HG02571 (cell line): ENCODE data around the gene LRRK1.
"Not testable (repeated sequence)": the region's sequence is repeated elsewhere in the genome, so short reads cannot be mapped to it uniquely, and the experiment has no call there.

Source experiments
- ATAC-seq: cut with Tn5 transposase; IDR thresholded peaks from one replicate; pipeline ENCODE4 v1.9.1; 2021; ENCODE audit warnings: mild to moderate bottlenecking, moderate library complexity; ENCODE audit not compliant: unreplicated experiment

Gene LRRK1

DNA sequence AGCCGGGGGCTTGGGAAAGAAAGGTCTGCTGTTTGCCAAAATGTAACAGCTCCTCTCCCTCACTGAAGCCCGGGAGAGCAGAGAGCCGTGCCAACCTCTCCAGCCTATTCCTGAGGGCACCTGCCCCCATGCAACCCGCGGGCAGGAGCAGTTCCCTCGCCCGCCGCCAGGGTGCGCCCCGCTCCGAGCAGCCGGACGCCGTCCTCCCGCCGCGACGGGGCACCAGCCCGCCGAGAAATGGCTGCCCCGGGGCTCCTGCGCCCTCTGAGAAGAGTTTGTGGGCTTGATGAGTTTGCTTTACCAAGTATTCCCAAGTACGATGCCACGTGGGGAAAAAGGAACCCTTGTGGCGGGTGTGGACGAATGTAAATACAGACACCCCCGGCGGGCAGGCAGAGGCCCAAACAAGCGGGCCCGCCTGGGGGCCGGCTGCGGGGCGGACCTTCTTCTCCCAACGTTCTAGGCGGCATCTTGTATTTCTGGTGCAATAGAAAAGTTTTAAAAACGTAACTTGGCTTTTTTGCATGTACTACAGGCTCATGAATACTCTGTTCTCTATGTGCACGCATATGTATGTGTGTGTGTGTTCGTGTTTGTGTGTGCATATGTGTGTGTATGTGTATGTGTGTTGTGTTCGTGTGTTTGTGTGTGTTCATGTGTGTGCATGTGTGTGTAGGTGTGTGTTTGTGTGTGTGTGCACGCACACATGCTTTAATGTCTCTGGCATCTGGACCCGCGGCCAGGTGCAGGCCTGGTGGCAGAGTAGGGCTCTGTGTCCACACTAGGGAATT, 169.8 kb downstream of the LRRK1 start:
- ATAC-seq, result no peak

DNA sequence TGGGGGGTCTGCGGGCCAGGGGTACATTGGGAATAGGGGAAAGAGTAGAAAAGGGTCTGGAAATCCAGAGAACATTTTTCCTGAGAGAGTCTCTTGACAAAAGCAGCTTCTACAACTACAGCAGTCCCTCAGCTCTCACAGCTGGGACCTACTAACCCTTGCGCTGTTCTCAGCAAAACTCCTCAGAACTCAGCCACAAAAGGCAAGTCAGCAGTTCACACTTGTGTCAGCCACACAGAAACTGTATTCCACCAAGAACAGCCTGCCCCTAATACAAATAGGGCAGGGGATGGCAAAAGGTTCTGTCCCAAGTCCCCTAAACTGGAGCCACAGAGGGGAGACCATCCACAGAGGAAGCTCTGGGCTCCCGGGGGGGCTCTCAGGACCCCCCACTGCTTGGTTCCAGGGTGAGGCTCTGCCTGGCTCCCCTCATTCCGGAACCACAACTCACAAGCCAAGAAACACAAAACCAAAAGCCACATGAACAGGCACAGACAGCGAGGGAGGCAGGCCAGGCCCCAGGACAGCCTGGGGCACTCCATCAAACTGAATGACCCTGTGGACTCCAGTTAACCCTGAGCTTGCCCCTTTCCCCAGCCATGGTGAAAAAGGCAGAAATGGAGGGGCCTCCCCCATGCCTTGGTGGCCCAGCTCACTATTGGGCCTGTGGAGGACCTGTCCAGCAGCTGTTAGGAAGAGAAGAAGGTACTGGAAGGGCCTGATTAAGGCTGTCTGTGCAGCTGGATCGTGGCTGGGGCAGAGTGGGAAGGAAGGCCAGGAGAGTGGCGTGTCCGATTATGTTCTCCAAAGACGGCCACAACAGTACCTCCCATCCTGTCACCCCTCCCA, 170.6 kb downstream of the LRRK1 start:
- ATAC-seq, result no peak

DNA sequence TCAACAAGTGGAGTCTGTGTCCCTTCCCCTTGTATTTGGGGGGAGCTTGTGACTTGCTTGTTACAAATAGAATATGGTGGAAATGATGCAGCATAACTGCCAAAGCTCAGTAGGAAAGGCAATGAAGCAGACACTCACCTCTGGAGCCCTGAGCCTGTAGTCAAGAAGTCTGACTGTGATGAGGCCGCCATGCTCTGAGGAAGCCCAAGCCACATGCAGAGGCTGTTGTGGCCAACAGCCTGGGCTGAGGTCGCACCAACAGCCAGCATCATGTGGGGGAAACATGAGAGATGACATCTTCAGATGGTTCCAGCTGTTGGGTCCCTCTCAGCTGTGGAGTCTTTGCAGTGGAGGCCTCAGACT, 171.3 kb downstream of the LRRK1 start:
- no peak for ATAC-seq

DNA sequence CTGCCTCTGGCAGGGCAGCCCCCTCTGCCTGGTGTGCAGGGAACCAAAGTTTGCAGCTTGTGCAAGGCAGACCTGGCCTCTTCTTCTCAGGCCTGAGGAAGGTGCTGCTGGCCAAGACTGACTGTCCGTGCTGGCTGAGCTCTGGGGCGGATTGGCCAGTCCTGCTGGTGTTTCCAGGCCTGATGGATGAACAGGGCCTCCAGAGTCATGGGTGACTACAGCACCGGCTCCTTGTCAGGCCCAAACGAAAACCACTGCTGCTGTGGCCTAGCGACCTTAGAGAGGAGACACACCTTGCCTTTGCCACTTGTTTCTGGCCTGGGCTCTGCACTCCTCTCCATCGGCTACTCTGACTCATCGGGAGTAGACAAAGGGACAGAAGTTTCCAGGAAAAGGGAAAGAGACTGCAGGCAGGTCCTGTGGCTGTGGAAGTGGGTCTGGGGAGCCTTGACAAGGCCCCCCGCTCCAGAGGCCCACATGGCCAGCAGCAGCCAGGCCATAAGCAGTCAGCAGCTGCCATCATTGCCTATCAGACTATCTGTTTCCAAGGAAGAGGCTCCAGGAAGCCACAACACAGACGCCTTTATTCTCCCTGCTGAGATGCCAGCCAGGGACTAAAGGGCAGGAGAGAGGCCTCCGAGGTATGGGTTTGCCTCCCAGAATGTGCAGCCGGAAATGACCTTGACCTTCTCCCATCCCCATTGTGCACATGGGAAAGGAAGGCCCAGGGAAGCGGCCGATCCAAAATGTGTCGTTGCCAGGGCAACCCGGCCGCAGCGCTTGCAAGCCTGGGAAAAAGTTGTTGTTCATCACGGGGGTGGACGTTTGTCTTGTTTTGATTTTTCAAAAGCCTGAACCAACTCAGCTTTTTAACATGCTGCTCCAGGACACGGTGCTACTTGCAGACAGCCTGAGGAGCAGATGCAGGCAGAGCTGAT, 172.2 kb downstream of the LRRK1 start:
- ATAC-seq, result no peak

DNA sequence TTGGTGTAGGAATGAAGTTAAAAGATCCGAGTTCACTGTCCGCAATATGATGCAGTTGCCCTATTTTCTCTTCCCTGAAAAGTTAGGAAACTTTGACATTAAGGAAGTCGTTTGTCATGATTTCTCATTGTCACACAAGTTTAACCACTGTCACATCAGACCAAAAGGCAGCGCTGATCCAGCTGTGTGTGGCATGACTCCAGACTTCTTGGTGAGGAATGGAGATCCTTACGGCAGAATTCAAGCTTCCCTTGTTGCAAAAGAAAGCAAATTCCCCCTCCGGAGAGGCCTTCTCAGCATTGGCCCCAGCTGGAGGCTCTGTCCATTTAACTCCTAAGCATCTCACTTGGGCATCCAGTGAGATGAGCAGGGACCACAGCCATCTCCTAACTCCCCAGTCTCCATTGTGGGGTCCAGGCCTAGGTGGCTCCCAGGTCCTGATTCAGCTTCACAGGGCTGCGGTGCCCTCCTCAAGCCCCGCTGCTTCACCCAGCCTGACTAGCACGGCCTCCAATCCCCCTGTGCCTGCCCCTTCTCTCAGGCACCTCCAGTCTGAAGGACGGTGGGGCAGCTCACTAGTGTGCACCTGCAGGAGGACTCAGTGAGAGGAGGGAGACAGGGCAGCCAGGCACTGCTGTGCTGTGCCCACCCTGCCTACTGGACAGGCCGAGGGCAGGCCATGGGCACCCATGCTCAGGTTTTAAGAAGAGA, 173.2 kb downstream of the LRRK1 start:
- no peak for ATAC-seq

DNA sequence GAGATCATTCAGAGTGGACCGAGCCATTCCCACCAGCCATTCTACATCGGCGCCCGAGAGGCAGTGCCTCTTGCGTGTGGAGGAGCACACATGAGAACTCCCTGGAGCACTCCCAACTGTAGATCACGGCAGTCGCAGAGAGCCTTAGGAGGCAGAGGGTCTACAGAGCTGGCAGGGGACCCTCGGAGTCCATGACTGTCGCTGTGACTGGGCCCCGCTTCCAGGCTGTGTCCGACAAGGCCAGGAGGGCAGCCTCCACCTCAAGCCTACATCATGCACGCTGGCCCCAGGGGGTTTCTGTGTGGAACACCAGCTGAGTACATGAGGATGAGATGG, 173.7 kb downstream of the LRRK1 start:
- ATAC-seq, result no peak

DNA sequence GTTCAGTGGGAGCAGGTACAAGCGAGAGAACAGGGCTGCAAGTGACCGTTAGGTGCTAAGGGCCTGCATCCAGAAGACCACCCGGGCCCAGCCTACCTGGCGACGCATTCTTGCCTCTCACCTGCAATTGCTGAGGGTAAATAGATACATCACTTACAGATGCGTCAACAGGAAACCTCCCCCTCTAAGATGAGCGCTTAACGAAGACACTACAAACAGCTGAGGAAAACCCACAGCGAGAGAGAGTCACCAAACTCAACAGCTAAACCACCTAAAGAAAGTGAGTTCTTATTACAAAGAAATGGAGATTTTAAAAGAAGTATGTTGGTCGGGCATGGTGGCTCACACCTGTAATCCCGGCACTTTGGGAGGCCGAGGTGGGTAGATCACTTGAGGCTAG, 174.8 kb downstream of the LRRK1 start:
- ATAC-seq, result no peak

DNA sequence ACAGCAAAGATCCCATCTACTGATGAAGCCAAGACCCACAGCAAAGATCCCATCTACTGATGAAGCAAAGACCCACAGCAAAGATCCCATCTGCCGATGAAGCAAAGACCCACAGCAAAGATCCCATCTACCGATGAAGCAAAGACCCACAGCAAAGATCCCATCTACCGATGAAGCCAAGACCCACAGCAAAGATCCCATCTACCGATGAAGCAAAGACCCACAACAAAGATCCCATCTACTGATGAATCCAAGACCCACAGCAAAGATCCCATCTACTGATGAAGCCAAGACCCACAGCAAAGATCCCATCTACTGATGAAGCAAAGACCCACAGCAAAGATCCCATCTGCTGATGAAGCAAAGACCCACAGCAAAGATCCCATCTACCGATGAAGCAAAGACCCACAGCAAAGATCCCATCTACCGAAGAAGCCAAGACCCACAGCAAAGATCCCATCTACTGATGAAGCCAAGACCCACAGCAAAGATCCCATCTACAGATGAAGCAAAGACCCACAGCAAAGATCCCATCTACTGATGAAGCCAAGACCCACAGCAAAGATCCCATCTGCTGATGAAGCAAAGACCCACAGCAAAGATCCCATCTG, 176.7 kb downstream of the LRRK1 start:
- ATAC-seq, result not testable (repeated sequence)

DNA sequence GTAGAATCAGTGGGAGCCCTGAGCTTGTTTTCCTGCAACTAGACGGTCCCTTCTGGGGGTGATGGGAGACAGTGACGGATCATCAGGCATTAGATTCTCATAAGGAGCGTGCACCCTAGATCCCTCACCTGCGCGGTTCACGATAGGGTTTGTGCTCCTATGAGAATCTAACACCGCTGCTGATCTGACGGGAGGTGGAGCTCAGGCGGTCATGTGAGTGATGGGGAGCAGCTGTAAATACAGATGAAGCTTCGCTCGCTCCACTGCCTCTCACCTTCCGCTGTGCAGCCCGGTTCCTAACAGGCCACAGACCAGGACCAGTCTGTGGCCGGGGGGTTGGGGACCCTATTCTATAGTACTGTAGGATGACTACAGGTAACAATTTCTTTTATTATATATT, 178.0 kb downstream of the LRRK1 start:
- ATAC-seq, result no peak

DNA sequence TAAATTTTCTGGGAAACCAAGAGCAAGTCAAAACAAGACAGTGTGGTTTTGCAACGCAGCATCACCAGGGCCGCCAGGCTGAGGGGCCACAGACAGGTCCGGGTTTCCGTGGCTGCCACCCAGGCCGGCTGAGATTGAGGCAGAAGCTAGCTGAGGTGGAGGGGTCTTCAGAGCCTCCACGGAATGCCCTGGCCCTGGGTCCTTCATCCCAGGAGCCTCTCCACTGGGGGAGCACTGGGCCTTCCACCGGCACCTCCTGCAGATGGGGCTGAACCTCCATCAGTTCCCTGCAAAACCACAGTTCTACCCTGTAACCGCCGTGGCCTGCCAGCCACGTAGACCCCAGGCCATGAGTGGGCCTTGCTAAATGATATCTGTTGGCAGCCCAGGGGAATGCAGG, 180.0 kb downstream of the LRRK1 start:
- no peak for ATAC-seq

DNA sequence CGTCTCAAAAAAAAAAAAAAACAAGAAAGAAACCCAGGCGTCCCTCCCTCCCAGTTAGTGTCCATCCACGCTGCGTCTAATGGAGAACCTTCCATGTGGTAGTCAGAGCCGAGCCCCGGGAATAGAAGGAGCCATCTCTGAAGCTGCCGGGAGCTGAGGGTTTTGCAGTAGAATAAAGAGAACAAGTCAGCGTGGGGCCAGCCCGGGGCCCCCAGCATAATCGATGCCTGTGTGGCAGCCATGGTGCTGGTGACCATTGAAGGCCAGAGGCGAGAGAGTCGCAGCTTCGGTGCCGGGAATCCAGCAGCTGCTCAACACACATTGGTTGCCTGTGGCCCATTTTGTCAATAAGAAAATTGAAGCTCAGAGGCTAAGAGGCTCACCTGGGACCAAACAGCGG, 181.0 kb downstream of the LRRK1 start:
- no peak for ATAC-seq

DNA sequence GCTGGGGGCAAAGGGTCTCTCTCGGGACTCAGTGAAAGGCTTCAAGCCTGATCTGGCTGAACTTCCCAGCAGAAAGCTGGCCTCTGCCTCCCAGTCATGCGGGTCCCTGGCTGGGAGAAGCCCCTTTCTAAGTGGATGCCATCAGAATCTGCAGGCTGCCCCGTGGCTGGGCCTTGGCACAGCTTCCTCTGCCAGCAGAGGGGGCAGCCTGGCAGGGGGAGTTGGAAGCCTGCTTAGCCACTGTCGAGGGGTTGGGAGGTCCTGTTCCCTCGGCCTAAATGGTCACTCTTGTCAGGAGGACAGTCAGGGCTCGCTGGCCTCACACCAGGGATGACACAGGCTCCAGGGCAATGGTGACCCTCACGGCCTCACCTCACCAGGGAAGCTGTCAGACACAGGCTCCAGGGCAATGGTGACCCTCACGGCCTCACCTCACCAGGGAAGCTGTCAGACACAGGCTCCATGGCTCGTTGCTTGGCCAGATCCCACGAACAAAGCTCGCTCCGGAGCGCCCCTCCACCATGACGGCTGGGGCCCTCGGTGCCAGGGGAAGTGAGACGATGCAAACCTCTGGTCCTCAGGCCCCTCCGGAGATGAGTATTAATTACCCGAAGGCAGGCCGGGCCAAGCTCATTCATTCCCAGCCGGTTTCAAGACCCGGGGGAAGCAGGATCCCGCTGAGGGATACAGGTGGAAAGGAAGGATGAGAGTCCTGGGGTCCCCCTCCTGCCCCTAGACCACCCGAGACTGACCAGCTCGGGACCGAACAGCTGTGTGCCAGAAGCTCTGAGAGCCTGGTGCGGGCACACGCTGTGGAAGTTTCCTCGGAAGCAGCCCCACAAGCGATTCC, 181.7 kb downstream of the LRRK1 start:
- no peak for ATAC-seq

DNA sequence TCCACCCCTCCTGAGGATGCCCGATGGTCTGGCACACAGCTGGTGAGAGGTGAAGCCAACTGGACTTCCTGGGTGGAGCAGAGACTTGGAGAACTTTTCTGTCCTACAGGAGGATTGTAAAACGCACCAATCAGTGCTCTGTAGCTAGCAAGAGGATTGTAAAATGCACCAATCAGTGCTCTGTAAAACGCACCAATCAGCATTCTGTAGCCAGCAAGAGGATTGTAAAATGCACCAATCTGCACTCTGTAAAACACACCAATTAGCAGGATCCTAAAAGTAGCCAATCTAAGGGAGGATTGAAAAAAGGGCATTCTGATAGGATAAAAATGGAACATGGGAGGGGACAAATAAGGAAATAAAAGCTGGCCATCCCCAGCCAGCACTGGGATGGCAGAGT, 182.5 kb downstream of the LRRK1 start:
- no peak for ATAC-seq

DNA sequence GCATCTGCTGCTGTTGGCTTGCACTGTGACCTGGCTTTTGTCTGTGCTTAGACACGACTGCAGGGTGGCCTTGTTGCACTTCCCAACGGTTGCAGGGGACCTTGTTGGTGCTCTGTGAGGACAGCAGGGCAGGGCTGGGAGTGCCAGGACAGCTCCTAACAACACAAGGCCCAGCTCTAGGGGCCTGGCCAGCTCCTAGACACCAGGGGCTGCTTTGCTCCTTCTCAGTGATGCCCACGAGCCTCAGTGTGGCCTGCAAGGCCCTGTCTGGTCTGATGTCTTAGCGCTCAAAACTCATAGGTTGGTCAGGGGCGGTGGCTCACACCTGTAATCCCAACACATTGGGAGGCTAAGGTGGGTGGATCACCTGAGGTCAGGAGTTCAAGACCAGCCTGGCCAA, 183.6 kb downstream of the LRRK1 start:
- no peak for ATAC-seq

DNA sequence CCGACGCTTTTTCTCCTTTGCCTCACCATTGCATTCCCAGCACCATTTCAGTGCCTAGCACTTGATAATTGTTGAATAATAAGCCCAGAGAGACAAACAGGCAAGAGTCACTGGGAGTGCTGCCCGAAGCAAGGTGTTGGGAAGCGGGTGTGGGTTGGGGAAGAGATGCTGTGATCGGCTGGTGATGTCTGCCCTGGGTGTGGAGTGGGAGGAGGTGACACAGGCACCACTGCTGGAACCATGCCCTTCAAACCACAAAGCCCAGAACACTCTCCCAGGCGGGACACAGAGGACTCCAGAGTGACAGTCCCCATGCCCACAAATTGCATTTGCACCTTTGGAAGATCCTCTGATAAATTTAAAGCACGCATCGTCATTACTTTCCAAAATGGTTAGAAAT, 184.4 kb downstream of the LRRK1 start:
- ATAC-seq, result no peak

DNA sequence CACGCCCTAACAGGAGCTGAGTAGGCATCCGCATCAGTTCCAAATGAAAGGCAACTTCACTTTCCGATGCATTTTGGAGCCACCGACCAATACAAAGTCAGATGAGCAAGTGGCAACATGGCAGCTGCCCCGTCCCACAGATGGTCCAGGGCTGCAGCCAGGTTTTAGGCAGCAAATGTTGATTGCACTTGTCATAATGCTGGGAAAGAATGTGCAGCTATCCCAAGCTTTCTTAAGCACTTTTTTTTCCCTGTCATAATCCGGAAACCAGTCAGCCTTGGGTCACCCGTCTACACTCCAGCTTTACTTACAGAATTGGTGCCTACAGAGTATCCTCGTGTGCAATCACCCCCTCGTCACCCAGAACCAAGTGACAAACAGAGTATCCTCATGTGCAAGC, 185.0 kb downstream of the LRRK1 start:
- ATAC-seq, result no peak

DNA sequence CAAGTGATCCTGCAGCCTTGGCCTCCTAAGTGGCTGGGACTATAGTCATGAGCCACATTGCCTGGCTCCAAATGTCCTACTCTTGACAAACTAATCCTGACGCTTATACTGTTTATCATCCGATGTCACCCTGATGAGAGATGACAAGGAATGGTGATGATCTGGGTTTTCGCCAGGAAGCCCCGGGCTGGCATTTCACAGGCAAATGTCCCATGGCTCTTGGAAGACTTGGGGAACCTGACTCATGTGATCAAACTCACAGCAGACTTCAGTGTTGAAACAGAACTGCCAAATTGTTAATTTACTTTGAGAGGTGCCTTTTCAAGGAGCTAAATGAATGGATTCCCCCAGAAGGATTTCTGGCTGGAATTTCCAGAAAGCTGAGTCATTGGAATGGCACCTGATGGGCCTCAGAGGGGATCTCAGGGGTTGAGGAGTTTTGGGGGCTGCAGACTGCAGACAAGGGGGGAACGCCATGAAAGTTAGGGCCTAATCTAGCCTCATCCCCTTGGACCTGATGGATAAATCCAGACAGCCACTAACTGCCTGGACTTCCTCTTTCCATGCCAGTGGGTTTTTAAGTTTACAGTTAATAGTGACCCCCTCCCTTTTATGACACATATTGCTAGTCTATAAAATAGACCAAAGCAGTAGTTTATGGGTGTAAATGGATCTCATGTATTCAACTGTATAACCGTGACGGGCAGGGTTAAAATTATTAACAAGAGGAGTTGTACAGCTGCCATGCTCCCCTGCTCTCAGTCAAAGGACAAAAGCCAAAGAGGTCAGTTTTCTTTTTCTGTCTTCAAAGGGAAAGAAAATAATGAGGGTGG, 186.1 kb downstream of the LRRK1 start:
- ATAC-seq, result no peak

DNA sequence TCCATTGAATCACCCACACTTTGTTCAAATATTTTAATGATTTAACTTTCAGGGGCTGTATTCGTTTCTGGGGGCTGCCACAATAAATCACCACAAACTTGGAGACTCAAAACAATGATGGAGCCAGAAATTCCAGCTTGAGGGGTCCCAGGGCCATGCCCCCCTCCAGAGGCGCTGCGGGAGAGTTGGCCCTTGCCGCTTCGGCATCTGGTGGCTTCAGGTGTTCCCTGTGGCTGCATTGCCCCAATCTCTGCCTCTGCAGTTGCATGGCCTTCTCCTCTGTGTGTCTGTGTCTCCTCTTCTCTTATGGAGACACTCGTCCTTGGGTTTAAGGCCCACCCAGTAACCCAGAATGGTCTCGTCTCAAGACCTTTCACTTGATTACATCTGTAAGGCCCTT, 187.9 kb downstream of the LRRK1 start:
- no peak for ATAC-seq
